Liver (tissue), 3 donors: ENCODE measurements around the gene FES.

Experiments
- FOXA1 ChIP-seq: IDR thresholded peaks from 2 replicates; pipeline ENCODE4 v1.6.1; 2016; ENCODE audit warnings: antibody characterized with exemption
- NR2F2 ChIP-seq: IDR thresholded peaks from 2 replicates; pipeline ENCODE4 v1.6.1; 2016; ENCODE audit warnings: antibody characterized with exemption
- RXRA ChIP-seq, 2 donors: IDR thresholded peaks; 2 replicates each; pipeline ENCODE4 v1.6.1; 2017 to 2018; ENCODE audit warnings: antibody characterized with exemption in 2 of 2, mild to moderate bottlenecking in 1 of 2
- TAF1 ChIP-seq: conservative IDR thresholded peaks from 2 replicates; pipeline ENCODE4 v1.6.1; 2016; ENCODE audit warnings: antibody characterized with exemption, mild to moderate bottlenecking
- TF ChIP-seq, protein P1 (sequence below): fragments of 150-350 bp; IDR thresholded peaks from 2 replicates; pipeline ENCODE4 v1.5.1; 2017; ENCODE audit warnings: improper control_type of control experiment, low read depth, low read length; ENCODE audit not compliant: missing input control
- TF ChIP-seq, protein P2 (sequence below): IDR thresholded peaks from 2 replicates; pipeline ENCODE4 v1.6.1; 2016; ENCODE audit warnings: antibody characterized with exemption
- TF ChIP-seq, protein P3 (sequence below): IDR thresholded peaks from 2 replicates; pipeline ENCODE4 v1.6.1; 2016; ENCODE audit warnings: antibody characterized with exemption, mild to moderate bottlenecking
- donor health status: healthy.
- donor health status: healthy.

DNA sequence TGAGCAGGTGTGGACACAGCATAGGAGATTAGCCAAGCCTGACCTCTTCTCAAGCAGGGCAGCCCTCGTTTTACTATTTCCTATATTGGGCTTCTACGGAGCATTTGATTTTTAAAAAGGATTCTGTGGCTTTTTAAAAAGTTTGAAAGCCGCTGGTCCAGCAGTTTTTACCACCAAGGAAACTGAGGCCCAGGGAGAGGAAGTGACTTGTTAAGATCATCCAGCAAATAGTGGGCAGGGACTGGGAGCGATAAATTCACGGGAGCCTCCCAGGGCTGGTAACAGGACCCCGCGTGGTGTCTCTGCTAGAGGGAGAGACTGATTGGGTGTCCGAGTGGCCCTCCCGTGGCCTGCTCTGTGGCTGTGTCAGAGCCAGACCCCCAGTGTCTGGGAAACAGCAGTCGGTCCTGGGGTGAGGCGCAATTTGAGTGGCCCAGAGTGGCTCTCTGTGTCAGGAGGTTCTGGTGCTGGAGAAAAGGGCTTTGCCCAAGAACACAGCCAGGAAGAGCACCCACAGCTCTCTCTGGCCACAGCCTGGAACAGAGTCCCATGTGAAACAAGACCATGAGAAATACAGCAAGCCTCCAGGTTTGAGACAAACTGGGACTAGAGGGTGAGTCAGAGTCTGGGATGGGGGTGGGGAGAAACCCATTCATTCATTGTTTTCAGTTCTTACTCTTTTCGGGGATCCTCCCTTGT is 11.7 kb upstream of the FES start:
- TF ChIP-seq, protein P1, sequence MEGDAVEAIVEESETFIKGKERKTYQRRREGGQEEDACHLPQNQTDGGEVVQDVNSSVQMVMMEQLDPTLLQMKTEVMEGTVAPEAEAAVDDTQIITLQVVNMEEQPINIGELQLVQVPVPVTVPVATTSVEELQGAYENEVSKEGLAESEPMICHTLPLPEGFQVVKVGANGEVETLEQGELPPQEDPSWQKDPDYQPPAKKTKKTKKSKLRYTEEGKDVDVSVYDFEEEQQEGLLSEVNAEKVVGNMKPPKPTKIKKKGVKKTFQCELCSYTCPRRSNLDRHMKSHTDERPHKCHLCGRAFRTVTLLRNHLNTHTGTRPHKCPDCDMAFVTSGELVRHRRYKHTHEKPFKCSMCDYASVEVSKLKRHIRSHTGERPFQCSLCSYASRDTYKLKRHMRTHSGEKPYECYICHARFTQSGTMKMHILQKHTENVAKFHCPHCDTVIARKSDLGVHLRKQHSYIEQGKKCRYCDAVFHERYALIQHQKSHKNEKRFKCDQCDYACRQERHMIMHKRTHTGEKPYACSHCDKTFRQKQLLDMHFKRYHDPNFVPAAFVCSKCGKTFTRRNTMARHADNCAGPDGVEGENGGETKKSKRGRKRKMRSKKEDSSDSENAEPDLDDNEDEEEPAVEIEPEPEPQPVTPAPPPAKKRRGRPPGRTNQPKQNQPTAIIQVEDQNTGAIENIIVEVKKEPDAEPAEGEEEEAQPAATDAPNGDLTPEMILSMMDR, result no peak
- TF ChIP-seq FOXA1, result no peak
- peak; percentile 46 for TF ChIP-seq TAF1
- no peak for TF ChIP-seq RXRA (IDR thresholded peaks at IDR 0.05)
- TF ChIP-seq NR2F2, result no peak
- TF ChIP-seq, protein P2, sequence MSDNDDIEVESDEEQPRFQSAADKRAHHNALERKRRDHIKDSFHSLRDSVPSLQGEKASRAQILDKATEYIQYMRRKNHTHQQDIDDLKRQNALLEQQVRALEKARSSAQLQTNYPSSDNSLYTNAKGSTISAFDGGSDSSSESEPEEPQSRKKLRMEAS, result no peak
- TF ChIP-seq, protein P3, sequence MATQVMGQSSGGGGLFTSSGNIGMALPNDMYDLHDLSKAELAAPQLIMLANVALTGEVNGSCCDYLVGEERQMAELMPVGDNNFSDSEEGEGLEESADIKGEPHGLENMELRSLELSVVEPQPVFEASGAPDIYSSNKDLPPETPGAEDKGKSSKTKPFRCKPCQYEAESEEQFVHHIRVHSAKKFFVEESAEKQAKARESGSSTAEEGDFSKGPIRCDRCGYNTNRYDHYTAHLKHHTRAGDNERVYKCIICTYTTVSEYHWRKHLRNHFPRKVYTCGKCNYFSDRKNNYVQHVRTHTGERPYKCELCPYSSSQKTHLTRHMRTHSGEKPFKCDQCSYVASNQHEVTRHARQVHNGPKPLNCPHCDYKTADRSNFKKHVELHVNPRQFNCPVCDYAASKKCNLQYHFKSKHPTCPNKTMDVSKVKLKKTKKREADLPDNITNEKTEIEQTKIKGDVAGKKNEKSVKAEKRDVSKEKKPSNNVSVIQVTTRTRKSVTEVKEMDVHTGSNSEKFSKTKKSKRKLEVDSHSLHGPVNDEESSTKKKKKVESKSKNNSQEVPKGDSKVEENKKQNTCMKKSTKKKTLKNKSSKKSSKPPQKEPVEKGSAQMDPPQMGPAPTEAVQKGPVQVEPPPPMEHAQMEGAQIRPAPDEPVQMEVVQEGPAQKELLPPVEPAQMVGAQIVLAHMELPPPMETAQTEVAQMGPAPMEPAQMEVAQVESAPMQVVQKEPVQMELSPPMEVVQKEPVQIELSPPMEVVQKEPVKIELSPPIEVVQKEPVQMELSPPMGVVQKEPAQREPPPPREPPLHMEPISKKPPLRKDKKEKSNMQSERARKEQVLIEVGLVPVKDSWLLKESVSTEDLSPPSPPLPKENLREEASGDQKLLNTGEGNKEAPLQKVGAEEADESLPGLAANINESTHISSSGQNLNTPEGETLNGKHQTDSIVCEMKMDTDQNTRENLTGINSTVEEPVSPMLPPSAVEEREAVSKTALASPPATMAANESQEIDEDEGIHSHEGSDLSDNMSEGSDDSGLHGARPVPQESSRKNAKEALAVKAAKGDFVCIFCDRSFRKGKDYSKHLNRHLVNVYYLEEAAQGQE, result no peak
